ENCODE measurements around the gene MSANTD2. TPM values are rescaled to one million over a fixed set of nuclear protein-coding genes. Genes with fewer than 3 reads are reported as not detected.

The MSANTD2 gene
- total and polyA plus RNA-seq, 2 of the 4 experiments (the other 2 are of a cell fraction) = 5.0 to 6.0 TPM

DNA sequence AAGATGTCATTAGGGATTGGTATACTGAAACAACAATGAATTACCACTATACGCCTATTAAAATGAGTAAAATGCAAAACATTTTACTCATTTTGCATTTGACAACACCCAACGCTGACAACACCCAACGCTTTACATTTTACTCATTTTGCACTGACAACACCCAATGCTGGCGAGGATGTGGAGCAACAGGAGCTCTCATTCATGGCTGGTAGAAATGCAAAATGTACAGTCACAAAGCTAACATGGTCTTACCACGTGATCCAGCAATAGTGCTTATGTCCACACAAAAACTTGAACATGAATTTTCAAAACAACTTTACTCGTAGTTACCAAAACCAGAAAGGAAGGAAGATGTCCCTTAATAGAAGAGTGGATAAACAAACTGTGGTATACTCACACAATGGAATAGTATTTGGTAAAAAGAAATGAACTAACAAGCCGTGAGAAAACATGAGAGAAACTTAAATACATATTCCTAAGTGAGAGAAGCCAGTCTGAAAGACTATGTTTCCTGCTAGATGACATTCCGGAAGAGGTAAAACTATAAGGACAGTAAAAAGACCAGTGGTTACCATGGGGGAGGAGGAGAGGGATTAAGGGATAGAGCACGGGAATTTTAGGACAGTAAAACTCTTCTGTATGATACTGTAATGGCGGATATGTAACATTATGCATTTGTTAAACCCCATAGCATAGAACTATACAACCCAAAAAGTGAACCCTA is 11.4 kb upstream of the MSANTD2 start:
- no peaks in the 10 kb centered on the region for H3K9me3 ChIP-seq (ENCODE audit: control insufficient read depth, insufficient read depth, low read length)
- no peaks in the 10 kb centered on the region for H3K79me1 ChIP-seq (ENCODE audit: low read depth in 1 of 2, low read length in 2 of 2)
- DNase-seq (no peak), ATAC-seq (ENCODE audit: low read depth) (no peak)
- H2BK120ac ChIP-seq (ENCODE audit: low read depth, low read length) = no peak overlapping the region
- TF ChIP-seq, protein P1, sequence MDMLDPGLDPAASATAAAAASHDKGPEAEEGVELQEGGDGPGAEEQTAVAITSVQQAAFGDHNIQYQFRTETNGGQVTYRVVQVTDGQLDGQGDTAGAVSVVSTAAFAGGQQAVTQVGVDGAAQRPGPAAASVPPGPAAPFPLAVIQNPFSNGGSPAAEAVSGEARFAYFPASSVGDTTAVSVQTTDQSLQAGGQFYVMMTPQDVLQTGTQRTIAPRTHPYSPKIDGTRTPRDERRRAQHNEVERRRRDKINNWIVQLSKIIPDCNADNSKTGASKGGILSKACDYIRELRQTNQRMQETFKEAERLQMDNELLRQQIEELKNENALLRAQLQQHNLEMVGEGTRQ (IDR thresholded peaks at IDR 0.05; ENCODE audit: low read depth, low read length) = no peak
- TF ChIP-seq RFX5 (IDR thresholded peaks at IDR 0.05; ENCODE audit: low read depth, low read length) = no peak
- no peak for TF ChIP-seq MXI1 (IDR thresholded peaks at IDR 0.05; ENCODE audit: borderline replicate concordance, low read depth, low read length)
- no peak for TF ChIP-seq CEBPB (IDR thresholded peaks at IDR 0.05; ENCODE audit: low read depth, low read length)
- no peak for TF ChIP-seq SMC3 (IDR thresholded peaks at IDR 0.05; ENCODE audit: low read depth, low read length)
- TF ChIP-seq, protein P2, sequence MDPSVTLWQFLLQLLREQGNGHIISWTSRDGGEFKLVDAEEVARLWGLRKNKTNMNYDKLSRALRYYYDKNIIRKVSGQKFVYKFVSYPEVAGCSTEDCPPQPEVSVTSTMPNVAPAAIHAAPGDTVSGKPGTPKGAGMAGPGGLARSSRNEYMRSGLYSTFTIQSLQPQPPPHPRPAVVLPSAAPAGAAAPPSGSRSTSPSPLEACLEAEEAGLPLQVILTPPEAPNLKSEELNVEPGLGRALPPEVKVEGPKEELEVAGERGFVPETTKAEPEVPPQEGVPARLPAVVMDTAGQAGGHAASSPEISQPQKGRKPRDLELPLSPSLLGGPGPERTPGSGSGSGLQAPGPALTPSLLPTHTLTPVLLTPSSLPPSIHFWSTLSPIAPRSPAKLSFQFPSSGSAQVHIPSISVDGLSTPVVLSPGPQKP (IDR thresholded peaks at IDR 0.05; ENCODE audit: borderline replicate concordance, low read depth, low read length) = no peak
- TF ChIP-seq FOS (IDR thresholded peaks at IDR 0.05; ENCODE audit: low read depth, low read length) = no peak
- TF ChIP-seq POLR2A (IDR thresholded peaks at IDR 0.05; ENCODE audit: low read depth, low read length) = no peak
- POLR2A ChIA-PET (ENCODE audit: unreplicated experiment) = no interaction called here
- dilution Hi-C loops (cut with HindIII; ENCODE audit: low sequenced_read_pairs, unreplicated experiment) = no loop called here
- no peaks in the 10 kb centered on the region for H3K4me1 ChIP-seq (ENCODE audit: control insufficient read depth, insufficient read depth, low read length)
- H2BK15ac ChIP-seq (ENCODE audit: low read depth, low read length) = no peak overlapping the region
- no peak overlapping the region for H4K5ac ChIP-seq (ENCODE audit: low read depth, low read length)
- no peak overlapping the region for H4K8ac ChIP-seq (ENCODE audit: low read depth in 2 of 2, low read length in 2 of 2)
- no peak overlapping the region for H3K9ac ChIP-seq (ENCODE audit: low read depth, low read length)
- H3K23ac ChIP-seq (ENCODE audit: low read depth, low read length) = no peak overlapping the region
- H3K27me3 ChIP-seq (ENCODE audit: control insufficient read depth, insufficient read depth, low read length) = peaks cover 6% of the 10 kb centered on the region
- no CpG with 5 or more reads among the region's 10 CpGs for WGBS, 2 experiments (ENCODE audit: extremely low coverage in 2 of 2, insufficient read length in 1 of 2)
- H2BK5ac ChIP-seq (ENCODE audit: low read depth, low read length, poor library complexity, severe bottlenecking) = no peak overlapping the region
- intact Hi-C loops (cut with micrococcal nuclease) = no loop called here
- no peaks in the 10 kb centered on the region for H4K20me1 ChIP-seq (ENCODE audit: insufficient read depth, low read length)
- H2AK9ac ChIP-seq (replicated peaks; ENCODE audit: low read depth, low read length, poor library complexity) = no peak overlapping the region
- BruUV-seq (replicated peaks) = no TSS peak
- no peak overlapping the region for H2AFZ ChIP-seq (replicated peaks; ENCODE audit: low read length, poor library complexity)
- no peaks in the 10 kb centered on the region for H3K36me3 ChIP-seq (ENCODE audit: control insufficient read depth, insufficient read depth, low read length)
- H3K14ac ChIP-seq (replicated peaks; ENCODE audit: low read depth, low read length) = no peak overlapping the region
- no peak overlapping the region for H3K56ac ChIP-seq (ENCODE audit: extremely low read depth, insufficient read depth, low read length)
- H3K4ac ChIP-seq (ENCODE audit: low read depth, low read length) = no peak overlapping the region
- H4K91ac ChIP-seq (ENCODE audit: insufficient read depth, low read depth, low read length) = no peak overlapping the region
- CTCF ChIA-PET = no interaction called here
- H2AK5ac ChIP-seq (ENCODE audit: low read depth, low read length) = no peak overlapping the region
- H2BK20ac ChIP-seq (ENCODE audit: low read depth, low read length) = no peak overlapping the region
- in situ Hi-C loops (cut with MboI; ENCODE audit: low sequenced_read_pairs) = loop anchor here (25.0 kb wide), 1 partner anchor 399 kb away; the partner anchor contains the start of gene OR8B4
- no peak overlapping the region for H3K27ac ChIP-seq (ENCODE audit: insufficient read depth, low read length)
- H3K4me3 ChIP-seq (ENCODE audit: insufficient read depth, low read depth, low read length) = no peak overlapping the region
- no peak overlapping the region for H3K4me2 ChIP-seq (ENCODE audit: low read depth, low read length)
- H3K9me1 ChIP-seq (ENCODE audit: insufficient read depth, low read length) = no peaks in the 10 kb centered on the region
- H3K18ac ChIP-seq (ENCODE audit: low read depth, low read length) = no peak overlapping the region
